Immature natural killer cell (primary cell): ENCODE measurements around the gene KLHL41. TPM values are rescaled to one million over a fixed set of nuclear protein-coding genes. Genes with fewer than 3 reads are reported as not detected.
"Not testable (repeated sequence)": the region's sequence is repeated elsewhere in the genome, so short reads cannot be mapped to it uniquely, and the experiment has no call there.

Experiments used
- DNase-seq, 3 donors: peaks; one replicate each; pipeline ENCODE4 v3.0.0; 2022; ENCODE audit warnings: mixed read lengths in 1 of 3
- H3K27ac Mint-ChIP-seq, 6 donors: one replicate each; pipeline ENCODE4 v1.8.0; 2020; ENCODE audit warnings: mixed read lengths in 6 of 6, mild to moderate bottlenecking in 5 of 6, inconsistent platforms in 4 of 6, moderate library complexity in 3 of 6
- H3K27me3 Mint-ChIP-seq, 3 donors: one replicate each; pipeline ENCODE4 v1.8.0; 2020 to 2021; ENCODE audit warnings: low read depth in 3 of 3, mild to moderate bottlenecking in 3 of 3, mixed read lengths in 3 of 3, moderate library complexity in 3 of 3, inconsistent platforms in 1 of 3
- H3K36me3 Mint-ChIP-seq, 3 donors: one replicate each; pipeline ENCODE4 v1.8.0; 2020; ENCODE audit warnings: mixed read lengths in 3 of 3, inconsistent platforms in 2 of 3, mild to moderate bottlenecking in 2 of 3
- H3K4me1 Mint-ChIP-seq, 2 donors: one replicate each; pipeline ENCODE4 v1.8.0; 2020; ENCODE audit warnings: inconsistent platforms in 2 of 2, mild to moderate bottlenecking in 2 of 2, mixed read lengths in 2 of 2, moderate library complexity in 1 of 2
- H3K4me3 Mint-ChIP-seq, 5 donors: one replicate each; pipeline ENCODE4 v1.8.0; 2020; ENCODE audit warnings: mild to moderate bottlenecking in 5 of 5, mixed read lengths in 5 of 5, inconsistent platforms in 3 of 5, moderate library complexity in 3 of 5
- H3K9me3 Mint-ChIP-seq, 6 donors: one replicate each; pipeline ENCODE4 v1.8.0; 2020; ENCODE audit warnings: mild to moderate bottlenecking in 6 of 6, mixed read lengths in 6 of 6, inconsistent platforms in 4 of 6, moderate library complexity in 3 of 6
- polyA plus RNA-seq, 3 donors: library from polyadenylated mRNA; unstranded; fragments of 300-500 nt; fragmentation: Illumina TruSeq; gene quantifications; one replicate each; pipeline ENCODE4 v1.2.3, GENCODE V29; 2021

The KLHL41 gene
- polyA plus RNA-seq, 3 donors from 2014 or later: not detected

- not testable (repeated sequence) for H3K4me3 Mint-ChIP-seq
Observed at GRCh38 chr2:169570752-169571151, 61.2 kb downstream of the KLHL41 start.

GRCh38 chr2:169571571-169571970 lies 62.1 kb downstream of the KLHL41 start:
- no peak overlapping the region for H3K27ac Mint-ChIP-seq
- H3K4me3 Mint-ChIP-seq: no peak overlapping the region
- DNase-seq: no peak
- H3K4me1 Mint-ChIP-seq: peaks cover 16 to 17% of the 10 kb centered on the region in 2 donors
- peaks cover 0 to 12% (median 9%) of the 10 kb centered on the region in 3 donors for H3K36me3 Mint-ChIP-seq
- no peaks in the 10 kb centered on the region for H3K9me3 Mint-ChIP-seq
- H3K27me3 Mint-ChIP-seq: no peaks in the 10 kb centered on the region

More at GRCh38 chr2:169570752-169571151, 61.2 kb downstream of the KLHL41 start:
- H3K9me3 Mint-ChIP-seq, H3K27me3 Mint-ChIP-seq, DNase-seq, H3K27ac Mint-ChIP-seq: not testable (repeated sequence)
- H3K36me3 Mint-ChIP-seq: peaks cover 0 to 12% (median 12%) of the 10 kb centered on the region in 3 donors
- H3K4me1 Mint-ChIP-seq: peaks cover 16 to 17% of the 10 kb centered on the region in 2 donors

GRCh38 chr2:169572189-169572588 lies 62.7 kb downstream of the KLHL41 start:
- DNase-seq: no peak
- no peak overlapping the region for H3K27ac Mint-ChIP-seq
- H3K27me3 Mint-ChIP-seq: no peaks in the 10 kb centered on the region
- no peak overlapping the region for H3K4me3 Mint-ChIP-seq
- no peaks in the 10 kb centered on the region for H3K9me3 Mint-ChIP-seq
- H3K4me1 Mint-ChIP-seq: peaks cover 16 to 17% of the 10 kb centered on the region in 2 donors
- H3K36me3 Mint-ChIP-seq: peaks cover 0 to 10% (median 9%) of the 10 kb centered on the region in 3 donors

- peak overlapping the region; percentile 96 to 98 (median 97) for H3K4me3 Mint-ChIP-seq
- DNase-seq: no peak
- H3K9me3 Mint-ChIP-seq: no peaks in the 10 kb centered on the region
- no peaks in the 10 kb centered on the region for H3K27me3 Mint-ChIP-seq
- H3K36me3 Mint-ChIP-seq: peaks cover 0 to 9% (median 9%) of the 10 kb centered on the region in 3 donors
- H3K27ac Mint-ChIP-seq: peak overlapping the region; percentile 87 to 96 (median 92)
- H3K4me1 Mint-ChIP-seq: peaks cover 16 to 17% of the 10 kb centered on the region in 2 donors
Observed at GRCh38 chr2:169572821-169573159, 63.3 kb downstream of the KLHL41 start.

- DNase-seq: peak; percentile 76 to 79 (median 78)
- H3K27me3 Mint-ChIP-seq: peaks cover 0 to 4% (median 0%) of the 10 kb centered on the region in 3 donors
- H3K4me1 Mint-ChIP-seq: peaks cover 16 to 17% of the 10 kb centered on the region in 2 donors
- no peaks in the 10 kb centered on the region for H3K9me3 Mint-ChIP-seq
- H3K36me3 Mint-ChIP-seq: peaks cover 0 to 9% (median 9%) of the 10 kb centered on the region in 3 donors
- H3K4me3 Mint-ChIP-seq: peak within 1 kb of the TSS; percentile 96 to 98 (median 97)
- H3K27ac Mint-ChIP-seq: peak within 1 kb of the TSS; percentile 87 to 96 (median 92)
Observed at GRCh38 chr2:169573160-169573973, 63.9 kb downstream of the KLHL41 start, which contains the start of gene FASTKD1. Gene FASTKD1, minus strand, starts transcription at chr2:169573865. Its CDS starts 1,836 bp downstream, at chr2:169572029.

GRCh38 chr2:169573974-169574299 lies 64.4 kb downstream of the KLHL41 start:
- Mint-ChIP-seq H3K27ac (peak overlapping the region; percentile 87 to 96 (median 92)), H3K36me3 (peaks cover 0 to 9% (median 9%) of the 10 kb centered on the region in 3 donors), H3K4me3 (peak overlapping the region; percentile 96 to 98 (median 97)), H3K4me1 (peaks cover 16 to 17% of the 10 kb centered on the region in 2 donors), H3K27me3 (peaks cover 0 to 4% (median 2%) of the 10 kb centered on the region in 3 donors), H3K9me3 (no peaks in the 10 kb centered on the region)
- no peak for DNase-seq

GRCh38 chr2:169574539-169574938 lies 65.0 kb downstream of the KLHL41 start:
- not testable (repeated sequence) for H3K27me3 Mint-ChIP-seq, H3K9me3 Mint-ChIP-seq, H3K27ac Mint-ChIP-seq, DNase-seq, H3K36me3 Mint-ChIP-seq
- peaks cover 16 to 17% of the 10 kb centered on the region in 2 donors for H3K4me1 Mint-ChIP-seq
- peak overlapping the region in 3 of 5 donors; percentile 42 to 59 (median 49) for H3K4me3 Mint-ChIP-seq

GRCh38 chr2:169575264-169575663 lies 65.8 kb downstream of the KLHL41 start:
- H3K27me3 Mint-ChIP-seq, H3K9me3 Mint-ChIP-seq, DNase-seq, H3K27ac Mint-ChIP-seq, H3K4me3 Mint-ChIP-seq, H3K36me3 Mint-ChIP-seq: not testable (repeated sequence)
- peaks cover 12 to 17% of the 10 kb centered on the region in 2 donors for H3K4me1 Mint-ChIP-seq

Other genes with a start within 250 kb of the KLHL41 start
- not detected for gene LRP2, start 147.2 kb upstream of the KLHL41 start, polyA plus RNA-seq
- under 1 TPM in 2 of 3 donors, not detected in 1; 0.51 to 0.69 TPM for gene BBS5, start 30.2 kb upstream of the KLHL41 start, polyA plus RNA-seq
- gene FASTKD1, start 64.2 kb downstream of the KLHL41 start, polyA plus RNA-seq: 10 to 100 TPM in 1 of 3 donors, 1 to 10 TPM in 2; 5.8 to 11.4 (median 7.7) TPM
- 10 to 100 TPM; 27.9 to 70.7 (median 34.9) TPM for gene PPIG, start 74.6 kb downstream of the KLHL41 start, polyA plus RNA-seq
- gene CFAP210, start 184.7 kb downstream of the KLHL41 start, polyA plus RNA-seq: not detected
- 1 to 10 TPM; 2.5 to 4.5 (median 2.7) TPM for gene PHOSPHO2, start 184.8 kb downstream of the KLHL41 start, polyA plus RNA-seq
- gene KLHL23, start 224.1 kb downstream of the KLHL41 start, polyA plus RNA-seq: 1 to 10 TPM; 1.3 to 2.6 (median 2.5) TPM